H4 (cell line): ENCODE data around the gene CACNB2. TPM values are rescaled to one million over a fixed set of nuclear protein-coding genes. Genes with fewer than 3 reads are reported as not detected.
A peak's percentile ranks its signal among the peaks of the same experiment; 100 is the strongest.

Experiments used
- DNase-seq: peaks from one replicate; pipeline ENCODE4 v3.0.0-alpha.2; 2015; ENCODE audit warnings: low spot score
- total RNA-seq: library from RNA; depleted of rRNA; stranded (reverse); fragments of >200 nt; shearing (Covaris generic); gene quantifications from 2 replicates; pipeline ENCODE4 v1.2.3, GENCODE V29; 2014; rRNA removed

The CACNB2 gene
- total RNA-seq = 0.62 and 1.2 TPM in 2 replicates

GRCh38 chr10:18140149-18140956 is at the start of gene CACNB2:
Gene CACNB2 (plus strand): TSS chr10:18140424.
- no peak for DNase-seq

GRCh38 chr10:18094332-18094731 is 45.9 kb upstream of the CACNB2 start:
- DNase-seq = no peak

- DNase-seq = no peak
These were observed 45.4 kb upstream of the CACNB2 start for GRCh38 chr10:18094793-18095192.

- DNase-seq = no peak
These were observed 42.7 kb upstream of the CACNB2 start for GRCh38 chr10:18097524-18097923.

GRCh38 chr10:18098201-18098600 is 42.0 kb upstream of the CACNB2 start:
- DNase-seq = no peak

- no peak for DNase-seq
These were observed 40.8 kb upstream of the CACNB2 start for GRCh38 chr10:18099415-18099814.

- no peak for DNase-seq
These were observed 39.6 kb upstream of the CACNB2 start for GRCh38 chr10:18100669-18101068.

- DNase-seq = no peak
These were observed 37.8 kb upstream of the CACNB2 start for GRCh38 chr10:18102404-18102803.

- peak; percentile 23 for DNase-seq
These were observed 35.9 kb upstream of the CACNB2 start for GRCh38 chr10:18104223-18104872.

- DNase-seq = no peak
These were observed 30.8 kb upstream of the CACNB2 start for GRCh38 chr10:18109341-18109870.

GRCh38 chr10:18113881-18114280 is 26.3 kb upstream of the CACNB2 start:
- DNase-seq = no peak

GRCh38 chr10:18117276-18117675 is 22.9 kb upstream of the CACNB2 start:
- no peak for DNase-seq

GRCh38 chr10:18122753-18123152 is 17.5 kb upstream of the CACNB2 start:
- no peak for DNase-seq

GRCh38 chr10:18133046-18133445 is 7.2 kb upstream of the CACNB2 start:
- DNase-seq = no peak

GRCh38 chr10:18134509-18134908 is 5.7 kb upstream of the CACNB2 start:
- no peak for DNase-seq

GRCh38 chr10:18134921-18135320 is 5.3 kb upstream of the CACNB2 start:
- no peak for DNase-seq

- no peak for DNase-seq
These were observed 4.0 kb upstream of the CACNB2 start for GRCh38 chr10:18136073-18136791.

GRCh38 chr10:18137111-18137510 is 3.1 kb upstream of the CACNB2 start:
- DNase-seq = no peak

GRCh38 chr10:18140957-18141845 is 977 bp downstream of the CACNB2 start:
- no peak for DNase-seq

GRCh38 chr10:18142151-18142550 is 1.9 kb downstream of the CACNB2 start:
- no peak for DNase-seq

GRCh38 chr10:18144396-18144795 is 4.2 kb downstream of the CACNB2 start:
- no peak for DNase-seq
